HepG2 (cell line): ENCODE measurements around the gene TNS1. TPM values are rescaled to one million over a fixed set of nuclear protein-coding genes. Genes with fewer than 3 reads are reported as not detected.

Experiments used
- CCDC6 ChIP-seq: sonication (generic); formaldehyde crosslinking; IDR thresholded peaks from 2 replicates; pipeline ENCODE4 v1.8.1; 2022; ENCODE audit warnings: mild to moderate bottlenecking, missing genetic modification reagents, moderate library complexity
- GATA4 ChIP-seq: sonication (generic); IDR thresholded peaks from 2 replicates; pipeline ENCODE4 v1.6.1; 2016; ENCODE audit warnings: antibody characterized with exemption, low read depth, borderline replicate concordance
- IKZF1 ChIP-seq: fragments of 450-650 bp; IDR thresholded peaks from 2 replicates; pipeline ENCODE4 v1.7.1; 2016
- MXD1 ChIP-seq: sonication (generic); formaldehyde crosslinking; IDR thresholded peaks from 2 replicates; pipeline ENCODE4 v1.4.0; 2020; ENCODE audit warnings: mild to moderate bottlenecking, missing genetic modification reagents
- SALL1 ChIP-seq: sonication (generic); formaldehyde crosslinking; IDR thresholded peaks from 2 replicates; pipeline ENCODE4 v1.8.0; 2022; ENCODE audit warnings: mild to moderate bottlenecking, missing genetic modification reagents
- SAP130 ChIP-seq: IDR thresholded peaks from 2 replicates; pipeline ENCODE4 v1.6.1; 2016; ENCODE audit warnings: low read depth
- ZBTB2 ChIP-seq: sonication (generic); formaldehyde crosslinking; IDR thresholded peaks from 2 replicates; pipeline ENCODE4 v1.8.0; 2022; ENCODE audit warnings: low read depth, missing genetic modification reagents
- ZBTB20 ChIP-seq: sonication (generic); formaldehyde crosslinking; IDR thresholded peaks from 2 replicates; pipeline ENCODE4 v1.8.1; 2023; ENCODE audit warnings: missing genetic modification reagents, low read depth, mild to moderate bottlenecking, borderline replicate concordance
- ZBTB26 ChIP-seq: IDR thresholded peaks from 2 replicates; pipeline ENCODE4 v1.6.1; 2016; ENCODE audit warnings: missing compliant biosample characterization, missing genetic modification reagents, borderline replicate concordance
- ZNF142 ChIP-seq: sonication (generic); formaldehyde crosslinking; IDR thresholded peaks from 2 replicates; pipeline ENCODE4 v1.4.0; 2020; ENCODE audit warnings: missing genetic modification reagents
- ZNF280B ChIP-seq: sonication (generic); formaldehyde crosslinking; IDR thresholded peaks from 2 replicates; pipeline ENCODE4 v1.5.0; 2020; ENCODE audit warnings: missing genetic modification reagents, mild to moderate bottlenecking, borderline replicate concordance
- ZNF296 ChIP-seq: sonication (generic); formaldehyde crosslinking; conservative IDR thresholded peaks from 2 replicates; pipeline ENCODE4 v1.5.0; 2020; ENCODE audit warnings: mild to moderate bottlenecking, missing genetic modification reagents
- ZNF337 ChIP-seq: sonication (generic); formaldehyde crosslinking; IDR thresholded peaks from 2 replicates; pipeline ENCODE4 v1.5.1; 2020; ENCODE audit warnings: missing genetic modification reagents, low read depth, mild to moderate bottlenecking, borderline replicate concordance
- ZNF383 ChIP-seq: sonication (generic); formaldehyde crosslinking; IDR thresholded peaks from 2 replicates; pipeline ENCODE4 v1.4.0; 2020; ENCODE audit warnings: missing genetic modification reagents, mild to moderate bottlenecking, borderline replicate concordance
- ZNF674 ChIP-seq: sonication (generic); formaldehyde crosslinking; IDR thresholded peaks from 2 replicates; pipeline ENCODE4 v1.5.0; 2020; ENCODE audit warnings: low read depth, mild to moderate bottlenecking, missing genetic modification reagents
- ZNF710 ChIP-seq: sonication (generic); formaldehyde crosslinking; IDR thresholded peaks from 2 replicates; pipeline ENCODE4 v1.5.0; 2020; ENCODE audit warnings: mild to moderate bottlenecking, missing genetic modification reagents, borderline replicate concordance
- polyA plus RNA-seq, 8 experiments: library from polyadenylated mRNA; depleted of rRNA in 3 of 8; stranded (reverse) in 7 of 8; unstranded in 1 of 8; fragments of >200 nt; fragmentation: Illumina TruSeq in 4 of 8; extraction: Trizol in 4 of 8; gene quantifications; 2 replicates each; pipeline versions ENCODE4 v1.2.1 to v1.2.3, GENCODE V29; 2011 to 2016; ENCODE audit warnings: low read depth in 4 of 8, missing spikeins in 1 of 8, mixed read lengths in 1 of 8; ENCODE audit not compliant: insufficient read depth in 1 of 8
- total RNA-seq, 5 experiments: library from RNA; depleted of rRNA; stranded (reverse); fragments of >200 nt; fragmentation: Illumina TruSeq; extraction: Trizol; gene quantifications; 2 replicates each; pipeline ENCODE4 v1.2.3, GENCODE V29; 2016; ENCODE audit warnings: low read depth in 1 of 5

The TNS1 gene
- total and polyA plus RNA-seq, 2 of the 13 experiments (the other 11 are each of a cell fraction or from before 2014, with no cell fraction given), result 1.9 to 118 TPM

- TF ChIP-seq SAP130 (CRISPR knock-in tag), result peak; percentile 35; the same call in 1 of the 2 replicates
- TF ChIP-seq SALL1, result peak; percentile 18; the same call in 1 of the 2 replicates
- no peak for TF ChIP-seq ZBTB26 (CRISPR knock-in tag)
- no peak for TF ChIP-seq ZNF142 (CRISPR knock-in tag)
- TF ChIP-seq CCDC6 (CRISPR knock-in tag), result no peak
- TF ChIP-seq ZNF337, result no peak
- TF ChIP-seq ZNF296 (CRISPR knock-in tag), result no peak
- TF ChIP-seq ZNF383, result no peak; the same call in 1 of the 2 replicates
- TF ChIP-seq ZNF674 (CRISPR knock-in tag), result no peak
- no peak for TF ChIP-seq ZBTB2
- TF ChIP-seq ZNF280B (CRISPR knock-in tag), result no peak; the same call in 1 of the 2 replicates
- no peak for TF ChIP-seq GATA4
- no peak for TF ChIP-seq MXD1 (CRISPR knock-in tag)
- no peak for TF ChIP-seq ZNF710 (CRISPR knock-in tag)
- no peak for TF ChIP-seq ZBTB20 (CRISPR knock-in tag)
- no peak for TF ChIP-seq IKZF1
Measured at GRCh38 chr2:217785544-217786045, 217.2 kb downstream of the TNS1 start (continued).
